NCI-H1694 (cell line): ENCODE results near the gene KATNB1.
A peak's percentile ranks its signal among the peaks of the same experiment; 100 is the strongest.

Experiments used
- DNase-seq: peaks from one replicate; lab custom pipeline; 2025; lab: John Stamatoyannopoulos, UW

The KATNB1 gene

GRCh38 chr16:57735755-57736418 is at the start of gene KATNB1:
TSS of gene KATNB1 (plus strand) at chr16:57735770. CDS start at chr16:57737244, 1,474 bp downstream.
- no peak for DNase-seq

GRCh38 chr16:57686577-57686976 is 49.0 kb upstream of the KATNB1 start:
- DNase-seq, result no peak

GRCh38 chr16:57687363-57687929 is 48.1 kb upstream of the KATNB1 start:
- DNase-seq, result no peak

- no peak for DNase-seq
Observed at GRCh38 chr16:57688487-57688986, 47.0 kb upstream of the KATNB1 start.

GRCh38 chr16:57688987-57689761 is 46.4 kb upstream of the KATNB1 start:
- no peak for DNase-seq

- DNase-seq, result no peak
Observed at GRCh38 chr16:57689762-57690558, 45.6 kb upstream of the KATNB1 start.

- no peak for DNase-seq
Observed at GRCh38 chr16:57690782-57691471, 44.6 kb upstream of the KATNB1 start.

GRCh38 chr16:57692636-57693035 is 42.9 kb upstream of the KATNB1 start:
- no peak for DNase-seq

GRCh38 chr16:57693550-57693949 is 42.0 kb upstream of the KATNB1 start:
- DNase-seq, result no peak

GRCh38 chr16:57694231-57694724 is 41.3 kb upstream of the KATNB1 start:
- no peak for DNase-seq

GRCh38 chr16:57694725-57695679 is 40.6 kb upstream of the KATNB1 start, which contains the start of gene DRC7:
TSS of gene DRC7 (plus strand) at chr16:57694806. CDS start at chr16:57697950, 3,144 bp downstream.
- peak; percentile 1 for DNase-seq

GRCh38 chr16:57695680-57696069 is 39.9 kb upstream of the KATNB1 start:
- no peak for DNase-seq

- DNase-seq, result no peak
Observed at GRCh38 chr16:57696240-57696639, 39.3 kb upstream of the KATNB1 start.

- no peak for DNase-seq
Observed at GRCh38 chr16:57697896-57698537, 37.6 kb upstream of the KATNB1 start.

- DNase-seq, result no peak
Observed at GRCh38 chr16:57698812-57699405, 36.7 kb upstream of the KATNB1 start.

- no peak for DNase-seq
Observed at GRCh38 chr16:57699481-57699880, 36.1 kb upstream of the KATNB1 start.

- no peak for DNase-seq
Observed at GRCh38 chr16:57699899-57700298, 35.7 kb upstream of the KATNB1 start.

GRCh38 chr16:57700781-57701551 is 34.6 kb upstream of the KATNB1 start:
- no peak for DNase-seq
